Ovary (tissue), 9 donors: ENCODE measurements around the gene SND1. TPM values are rescaled to one million over a fixed set of nuclear protein-coding genes. Genes with fewer than 3 reads are reported as not detected.

Source experiments
- DNase-seq, 5 donors: peaks; one replicate each; pipeline ENCODE4 v3.0.0-alpha.2; 2019 to 2020
- H3K27ac ChIP-seq, 2 donors: fragments of 200-600 bp; one replicate each; pipeline versions ENCODE4 v1.5.1 to v1.8.0; 2019 to 2022
- H3K27me3 ChIP-seq: fragments of 200-600 bp; one replicate; pipeline ENCODE4 v1.8.0; 2022
- H3K36me3 ChIP-seq: fragments of 200-600 bp; sonication (generic); one replicate; pipeline ENCODE4 v1.5.1; 2019
- H3K4me1 ChIP-seq: one replicate; pipeline ENCODE4 v1.8.1; 2013; ENCODE audit warnings: mild to moderate bottlenecking, moderate library complexity; ENCODE audit not compliant: insufficient read depth
- H3K4me3 ChIP-seq: fragments of 200-600 bp; sonication (generic); one replicate; pipeline ENCODE4 v1.5.1; 2017
- H3K9me3 ChIP-seq, 2 donors: fragments of 200-600 bp in 1 of 2; sonication (generic) in 1 of 2; one replicate each; pipeline versions ENCODE4 v1.5.1 to v1.8.1; 2013 to 2019; ENCODE audit warnings: mild to moderate bottlenecking in 1 of 2, moderate library complexity in 1 of 2
- EP300 ChIP-seq: sonication (generic); formaldehyde crosslinking; IDR thresholded peaks from one replicate; pipeline ENCODE4 v1.6.1; 2017; ENCODE audit warnings: antibody characterized with exemption
- POLR2A ChIP-seq: fragments of 450-650 bp; IDR thresholded peaks from one replicate; pipeline ENCODE4 v1.6.1; 2017; ENCODE audit warnings: antibody characterized with exemption, mild to moderate bottlenecking, moderate library complexity
- WGBS, 3 donors: extraction: QIAGEN DNeasy Blood & Tissue Kit in 1 of 3; methylation state at CpG; one replicate each; pipeline versions ENCODE4 v1.1.5 to v1.1.7; 2013 to 2017; 5-methylcytosine and 5-hydroxymethylcytosine counted together
- intact Hi-C, 4 donors: fragments of 100-400 bp; cut with DNase I; formaldehyde crosslinking; loops; one replicate each; pipeline versions ENCODE4 v1.11.0 to v1.15.1; 2022 to 2023
- polyA plus RNA-seq, 2 donors: library from polyadenylated mRNA; stranded (reverse); fragments of 200-250 nt in 1 of 2; fragments of 350-450 nt in 1 of 2; fragmentation: Illumina TruSeq in 1 of 2; extraction: RNeasy Lipid Tissue Mini Kit (QIAGEN cat#74804) in 1 of 2; gene quantifications; one replicate each; pipeline ENCODE4 v1.2.3, GENCODE V29; 2013 to 2014
- total RNA-seq, 7 donors: library from RNA; depleted of rRNA in 2 of 7; stranded (reverse); fragments of >200 nt in 2 of 7; fragmentation: NEBNext Ultra II Directional in 3 of 7; extraction: Animal tissue kit (Norgen Biotek cat#: 25700) in 3 of 7; gene quantifications; one replicate each; pipeline versions ENCODE4 v1.1.0 to v1.2.4, GENCODE V29; 2016 to 2023
- TF ChIP-seq, protein P1 (sequence below), 3 donors: fragments of 450-650 bp in 2 of 3; fragments of 200-600 bp in 1 of 3; IDR thresholded peaks; one replicate each; pipeline versions ENCODE4 v1.5.1 to v1.8.0; 2016 to 2022; ENCODE audit warnings: antibody characterized with exemption in 3 of 3, mild to moderate bottlenecking in 1 of 3
- donor health status: DM: no; HTN: no; CAD: no; lungs with moderate emphysema.
- donor health status: DM: no; HTN: no; CAD: no.
- donor health status: Bipolar disorder and iron deficiency.
- donor health status: DM: yes; HTN: yes; CAD: no.
- donor health status: DM: no; HTN: no; CAD: no.
- donor health status: DM: yes; HTN: yes; CAD: no.

The SND1 gene
- total and polyA plus RNA-seq, 9 donors: 91.4 to 297 (median 182) TPM

DNA sequence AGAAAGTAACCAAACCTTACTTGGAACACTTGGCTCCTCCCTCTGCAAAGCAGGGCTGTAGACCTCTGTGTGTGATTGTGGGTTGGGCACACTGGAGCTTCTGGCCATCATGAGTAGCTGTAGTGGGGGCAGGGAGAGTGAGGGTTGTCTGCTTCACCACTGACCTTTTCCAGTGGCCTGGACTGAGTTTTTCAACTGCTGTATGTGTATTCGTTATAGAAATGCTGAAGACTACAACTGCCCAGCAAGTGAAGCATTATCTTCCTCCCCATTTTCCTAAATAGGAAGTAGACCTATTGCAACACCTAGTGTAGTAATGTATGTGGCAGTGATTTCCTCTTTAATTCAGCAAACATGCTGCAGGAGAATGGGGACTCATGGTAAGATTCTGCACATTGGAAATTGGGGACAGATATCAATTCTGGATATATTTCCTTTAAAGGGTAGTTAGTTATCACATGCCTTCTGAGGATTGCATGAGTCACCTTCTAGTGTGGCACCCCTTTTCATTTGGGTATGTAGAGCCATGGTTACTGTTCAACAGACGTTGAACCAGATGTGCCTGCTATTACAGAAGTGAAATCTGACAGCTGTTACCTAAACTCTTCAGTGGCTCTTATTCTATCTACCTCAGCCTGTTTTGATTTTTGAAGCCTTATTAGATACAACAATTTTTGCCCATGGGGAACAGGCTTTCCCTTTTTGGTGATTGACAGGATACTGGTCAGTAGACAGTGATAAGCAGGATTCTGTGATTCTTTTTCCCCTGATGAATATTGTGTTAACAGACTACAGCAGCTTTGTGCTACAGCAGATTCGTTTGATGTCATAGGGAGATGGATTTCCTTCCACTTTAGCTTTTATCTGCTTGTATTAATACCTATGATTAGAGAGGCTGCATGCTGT is 130.9 kb downstream of the SND1 start:
- 64 to 82% (median 75%) methylated on average over 3 of the region's 3 CpGs for WGBS, 3 donors
- intact Hi-C loops: no loop called here
- TF ChIP-seq, protein P1, sequence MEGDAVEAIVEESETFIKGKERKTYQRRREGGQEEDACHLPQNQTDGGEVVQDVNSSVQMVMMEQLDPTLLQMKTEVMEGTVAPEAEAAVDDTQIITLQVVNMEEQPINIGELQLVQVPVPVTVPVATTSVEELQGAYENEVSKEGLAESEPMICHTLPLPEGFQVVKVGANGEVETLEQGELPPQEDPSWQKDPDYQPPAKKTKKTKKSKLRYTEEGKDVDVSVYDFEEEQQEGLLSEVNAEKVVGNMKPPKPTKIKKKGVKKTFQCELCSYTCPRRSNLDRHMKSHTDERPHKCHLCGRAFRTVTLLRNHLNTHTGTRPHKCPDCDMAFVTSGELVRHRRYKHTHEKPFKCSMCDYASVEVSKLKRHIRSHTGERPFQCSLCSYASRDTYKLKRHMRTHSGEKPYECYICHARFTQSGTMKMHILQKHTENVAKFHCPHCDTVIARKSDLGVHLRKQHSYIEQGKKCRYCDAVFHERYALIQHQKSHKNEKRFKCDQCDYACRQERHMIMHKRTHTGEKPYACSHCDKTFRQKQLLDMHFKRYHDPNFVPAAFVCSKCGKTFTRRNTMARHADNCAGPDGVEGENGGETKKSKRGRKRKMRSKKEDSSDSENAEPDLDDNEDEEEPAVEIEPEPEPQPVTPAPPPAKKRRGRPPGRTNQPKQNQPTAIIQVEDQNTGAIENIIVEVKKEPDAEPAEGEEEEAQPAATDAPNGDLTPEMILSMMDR (IDR thresholded peaks at IDR 0.05): no peak
- TF ChIP-seq POLR2A (no peak), EP300 (no peak)

DNA sequence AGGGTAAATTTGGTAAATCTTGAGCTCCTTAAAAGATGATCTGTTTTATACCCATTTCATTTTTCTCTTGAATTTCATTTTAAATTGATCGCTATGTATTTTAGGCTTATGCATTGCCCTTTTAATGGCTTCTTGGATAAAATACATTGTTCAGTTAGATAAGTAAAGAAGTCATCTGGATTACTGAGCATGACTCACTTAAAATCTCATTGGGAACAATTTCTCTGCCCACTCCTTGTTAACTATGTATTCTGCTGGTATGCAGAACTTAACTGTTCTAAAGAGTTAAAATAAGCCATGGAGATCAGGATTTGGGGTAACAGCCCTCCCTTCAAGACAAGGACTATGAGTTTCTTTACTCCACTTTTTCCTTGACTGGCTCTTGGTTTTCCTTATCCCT is 134.2 kb downstream of the SND1 start:
- no peak for DNase-seq
- Histone ChIP-seq H3K27me3 (no peaks in the 10 kb centered on the region), H3K27ac (no peak overlapping the region), H3K4me1 (peaks cover 2% of the 10 kb centered on the region), H3K36me3 (no peaks in the 10 kb centered on the region), H3K4me3 (no peak overlapping the region), H3K9me3 (no peaks in the 10 kb centered on the region)
- 95 to 99% (median 98%) methylated on average over 1 of the region's 1 CpG for WGBS, 3 donors
- intact Hi-C loops: no loop called here
- TF ChIP-seq POLR2A (no peak), EP300 (no peak)
- TF ChIP-seq, protein P1 (IDR thresholded peaks at IDR 0.05): no peak

More for the DNA sequence above, 130.9 kb downstream of the SND1 start:
- Histone ChIP-seq H3K4me3 (no peak overlapping the region), H3K4me1 (peaks cover 2% of the 10 kb centered on the region), H3K27me3 (no peaks in the 10 kb centered on the region), H3K36me3 (no peaks in the 10 kb centered on the region), H3K9me3 (no peaks in the 10 kb centered on the region), H3K27ac (no peak overlapping the region)
- DNase-seq: no peak

DNA sequence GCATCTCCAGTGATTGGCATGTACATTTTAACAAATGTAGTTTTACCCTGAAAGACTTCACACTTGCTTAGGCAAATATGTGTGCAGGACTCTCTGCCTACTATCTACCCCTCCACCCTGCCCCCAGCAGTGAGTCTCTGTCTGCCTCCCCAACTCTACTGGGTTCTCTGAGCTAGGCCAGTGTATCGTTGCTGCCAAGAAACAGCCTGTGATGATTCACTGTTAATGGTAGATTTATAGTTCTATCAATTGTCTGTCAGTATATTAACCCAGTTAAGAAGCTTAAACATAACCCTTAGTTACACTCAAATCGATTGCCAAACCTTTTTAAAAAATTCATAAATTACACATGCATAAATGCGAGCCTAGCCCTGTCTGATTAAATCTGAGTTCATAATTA is 137.0 kb downstream of the SND1 start:
- H3K9me3 ChIP-seq: no peaks in the 10 kb centered on the region
- no peak for DNase-seq
- no peak overlapping the region for H3K4me3 ChIP-seq
- no peak overlapping the region for H3K27ac ChIP-seq
- no peaks in the 10 kb centered on the region for H3K36me3 ChIP-seq
- TF ChIP-seq, protein P1 (IDR thresholded peaks at IDR 0.05): no peak
- TF ChIP-seq EP300 (no peak), POLR2A (no peak)
- 90 to 95% (median 94%) methylated on average over 3 of the region's 3 CpGs for WGBS, 3 donors
- intact Hi-C loops: no loop called here
- H3K4me1 ChIP-seq: peaks cover 4% of the 10 kb centered on the region
- no peaks in the 10 kb centered on the region for H3K27me3 ChIP-seq

DNA sequence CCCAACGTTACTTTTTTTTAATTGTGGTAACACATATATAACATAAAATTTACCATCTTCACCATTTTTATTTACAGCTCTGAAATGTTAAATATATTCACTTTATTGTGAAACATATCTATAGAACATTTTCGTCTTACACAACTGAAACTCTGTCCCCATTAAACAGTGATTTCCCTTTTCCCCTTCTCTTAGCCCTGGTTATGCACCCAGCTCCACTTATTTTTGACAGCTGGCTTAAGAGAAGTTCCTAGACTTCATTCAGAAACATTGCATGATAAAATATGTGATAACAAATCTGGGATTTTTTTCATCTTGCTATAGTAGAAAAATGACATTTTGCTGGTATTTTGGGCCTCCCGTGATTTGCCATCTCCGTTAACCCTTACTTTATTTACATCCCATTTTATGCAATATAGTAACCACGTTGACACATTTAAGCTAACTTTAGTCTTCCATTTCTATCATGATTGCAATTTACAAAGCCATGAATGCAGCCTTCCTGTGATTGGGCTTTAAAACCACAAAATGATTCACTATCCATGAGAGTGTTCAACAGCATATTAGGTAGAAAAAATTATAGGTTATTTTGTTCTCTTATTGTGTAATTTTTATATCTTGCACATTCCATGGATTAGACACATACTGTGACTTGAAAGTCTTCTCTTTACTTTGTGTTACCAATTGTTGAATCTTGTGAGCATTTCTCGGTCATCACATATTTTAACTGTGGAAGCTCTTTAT is 139.6 kb downstream of the SND1 start:
- Histone ChIP-seq H3K4me3 (no peak overlapping the region), H3K9me3 (no peaks in the 10 kb centered on the region), H3K27me3 (no peaks in the 10 kb centered on the region), H3K4me1 (peaks cover 6% of the 10 kb centered on the region), H3K36me3 (no peaks in the 10 kb centered on the region), H3K27ac (no peak overlapping the region)
- intact Hi-C loops: no loop called here
- TF ChIP-seq EP300: no peak
- no peak for TF ChIP-seq POLR2A
- TF ChIP-seq, protein P1 (IDR thresholded peaks at IDR 0.05): no peak
- 92 to 94% (median 93%) methylated on average over 6 of the region's 6 CpGs for WGBS, 3 donors
- no peak for DNase-seq
